Parathyroid adenoma (tissue), 2 donors: ENCODE data around the gene SEPTIN2.
A peak's percentile ranks its signal among the peaks of the same experiment; 100 is the strongest.

ENCODE experiments used
- H2AFZ ChIP-seq: fragments of 300-600 bp; sonication (generic); one replicate; pipeline ENCODE4 v1.7.0; 2017; ENCODE audit warnings: antibody characterized with exemption, mild to moderate bottlenecking
- H3K27ac ChIP-seq: fragments of 300-600 bp; sonication (generic); one replicate; pipeline ENCODE4 v1.7.0; 2017
- H3K27me3 ChIP-seq: fragments of 300-600 bp; sonication (generic); one replicate; pipeline ENCODE4 v1.7.0; 2017; ENCODE audit warnings: low read length; ENCODE audit not compliant: control insufficient read depth, insufficient read depth
- H3K36me3 ChIP-seq: fragments of 300-600 bp; sonication (generic); one replicate; pipeline ENCODE4 v1.7.0; 2017; ENCODE audit warnings: low read length; ENCODE audit not compliant: control insufficient read depth, insufficient read depth
- H3K4me1 ChIP-seq: fragments of 300-600 bp; sonication (generic); one replicate; pipeline ENCODE4 v1.7.0; 2017; ENCODE audit warnings: control low read depth
- H3K4me2 ChIP-seq: fragments of 300-600 bp; sonication (generic); one replicate; pipeline ENCODE4 v1.7.0; 2017; ENCODE audit warnings: low read length
- H3K4me3 ChIP-seq: fragments of 300-600 bp; sonication (generic); one replicate; pipeline ENCODE4 v1.7.0; 2017; ENCODE audit warnings: low read depth, low read length
- H3K79me2 ChIP-seq: fragments of 300-600 bp; sonication (generic); one replicate; pipeline ENCODE4 v1.7.0; 2017; ENCODE audit warnings: control low read depth
- H3K9ac ChIP-seq: fragments of 300-600 bp; sonication (generic); one replicate; pipeline ENCODE4 v1.7.0; 2017; ENCODE audit warnings: mild to moderate bottlenecking
- H3K9me3 ChIP-seq: fragments of 300-600 bp; sonication (generic); one replicate; pipeline ENCODE4 v1.7.0; 2017; ENCODE audit warnings: low read length; ENCODE audit not compliant: control insufficient read depth
- CTCF ChIP-seq: fragments of 300-600 bp; sonication (generic); IDR thresholded peaks from one replicate; pipeline ENCODE4 v1.7.0; 2017; ENCODE audit warnings: antibody characterized with exemption, mild to moderate bottlenecking
- donor health status: primary hyperparathyroidism.

Gene SEPTIN2

GRCh38 chr2:241355983-241356870 is 40.5 kb downstream of the SEPTIN2 start, which contains the start of gene FARP2:
Gene FARP2, plus strand, starts transcription at chr2:241356285. Its CDS starts 16,823 bp downstream, at chr2:241373108.
- peak within 1 kb of the TSS; percentile 63 for H2AFZ ChIP-seq
- peak within 1 kb of the TSS; percentile 58 for H3K4me3 ChIP-seq
- H3K36me3 ChIP-seq = no peaks in the 10 kb centered on the region
- no peaks in the 10 kb centered on the region for H3K9me3 ChIP-seq
- peaks cover 44% of the 10 kb centered on the region for H3K79me2 ChIP-seq
- H3K4me1 ChIP-seq = peaks cover 28% of the 10 kb centered on the region
- H3K9ac ChIP-seq = peak within 1 kb of the TSS; percentile 16
- H3K27me3 ChIP-seq = no peaks in the 10 kb centered on the region
- H3K27ac ChIP-seq = peak within 1 kb of the TSS; percentile 83
- peak within 1 kb of the TSS; percentile 80 for H3K4me2 ChIP-seq
- no peak for TF ChIP-seq CTCF

GRCh38 chr2:241356871-241357260 is 41.1 kb downstream of the SEPTIN2 start:
- no peaks in the 10 kb centered on the region for H3K9me3 ChIP-seq
- peak overlapping the region; percentile 80 for H3K4me2 ChIP-seq
- peak overlapping the region; percentile 16 for H3K9ac ChIP-seq
- no peaks in the 10 kb centered on the region for H3K27me3 ChIP-seq
- H3K36me3 ChIP-seq = no peaks in the 10 kb centered on the region
- H2AFZ ChIP-seq = no peak overlapping the region
- peak overlapping the region; percentile 58 for H3K4me3 ChIP-seq
- peaks cover 48% of the 10 kb centered on the region for H3K79me2 ChIP-seq
- peaks cover 31% of the 10 kb centered on the region for H3K4me1 ChIP-seq
- TF ChIP-seq CTCF = no peak
- H3K27ac ChIP-seq = peak overlapping the region; percentile 73

GRCh38 chr2:241357531-241357930 is 41.8 kb downstream of the SEPTIN2 start:
- peak overlapping the region; percentile 58 for H3K4me3 ChIP-seq
- H3K9me3 ChIP-seq = no peaks in the 10 kb centered on the region
- H3K4me2 ChIP-seq = peak overlapping the region; percentile 80
- TF ChIP-seq CTCF = no peak
- H3K27ac ChIP-seq = peak overlapping the region; percentile 9
- H3K27me3 ChIP-seq = no peaks in the 10 kb centered on the region
- H2AFZ ChIP-seq = no peak overlapping the region
- no peaks in the 10 kb centered on the region for H3K36me3 ChIP-seq
- peaks cover 51% of the 10 kb centered on the region for H3K79me2 ChIP-seq
- H3K9ac ChIP-seq = no peak overlapping the region
- H3K4me1 ChIP-seq = peaks cover 31% of the 10 kb centered on the region

GRCh38 chr2:241358470-241358869 is 42.7 kb downstream of the SEPTIN2 start:
- peak overlapping the region; percentile 13 for H3K4me3 ChIP-seq
- H3K27me3 ChIP-seq = no peaks in the 10 kb centered on the region
- peak overlapping the region; percentile 43 for H3K4me2 ChIP-seq
- no peaks in the 10 kb centered on the region for H3K9me3 ChIP-seq
- H2AFZ ChIP-seq = no peak overlapping the region
- TF ChIP-seq CTCF = no peak
- H3K27ac ChIP-seq = peak overlapping the region; percentile 29
- H3K9ac ChIP-seq = no peak overlapping the region
- H3K4me1 ChIP-seq = peaks cover 40% of the 10 kb centered on the region
- H3K79me2 ChIP-seq = peaks cover 51% of the 10 kb centered on the region
- no peaks in the 10 kb centered on the region for H3K36me3 ChIP-seq
